Measurements from ENCODE around the gene KCNC3. TPM values are rescaled to one million over a fixed set of nuclear protein-coding genes. Genes with fewer than 3 reads are reported as not detected.

KCNC3 gene
- total RNA-seq, 1 donor from 2014 or later: not detected

- no peak for DNase-seq (ENCODE audit: low spot score)
- no peak overlapping the region for H3K4me3 Mint-ChIP-seq (ENCODE audit: unreplicated experiment)
Observed at GRCh38 chr19:50266896-50267295, 62.3 kb downstream of the KCNC3 start.

GRCh38 chr19:50266041-50266440, 63.1 kb downstream of the KCNC3 start:
- no peak for TF ChIP-seq CTCF (IDR thresholded peaks at IDR 0.05; ENCODE audit: unreplicated experiment)
- H3K27ac Mint-ChIP-seq (ENCODE audit: unreplicated experiment): no peak overlapping the region
- peaks cover 10% of the 10 kb centered on the region for H3K27me3 Mint-ChIP-seq (ENCODE audit: unreplicated experiment)
- H3K4me3 Mint-ChIP-seq (ENCODE audit: unreplicated experiment): peak overlapping the region; percentile 31
- peaks cover 35% of the 10 kb centered on the region for H3K9me3 Mint-ChIP-seq (ENCODE audit: unreplicated experiment)
- H3K4me1 Mint-ChIP-seq (ENCODE audit: unreplicated experiment): no peaks in the 10 kb centered on the region
- peaks cover 19% of the 10 kb centered on the region for H3K36me3 Mint-ChIP-seq (ENCODE audit: low read depth, unreplicated experiment)
- no peak for DNase-seq (ENCODE audit: low spot score)

More at GRCh38 chr19:50266896-50267295, 62.3 kb downstream of the KCNC3 start:
- Mint-ChIP-seq H3K4me1 (ENCODE audit: unreplicated experiment) (no peaks in the 10 kb centered on the region), H3K27me3 (ENCODE audit: unreplicated experiment) (peaks cover 10% of the 10 kb centered on the region), H3K27ac (ENCODE audit: unreplicated experiment) (no peak overlapping the region), H3K36me3 (ENCODE audit: low read depth, unreplicated experiment) (peaks cover 22% of the 10 kb centered on the region), H3K9me3 (ENCODE audit: unreplicated experiment) (peaks cover 40% of the 10 kb centered on the region)
- no peak for TF ChIP-seq CTCF (IDR thresholded peaks at IDR 0.05; ENCODE audit: unreplicated experiment)

GRCh38 chr19:50264483-50265186, 64.5 kb downstream of the KCNC3 start:
- peaks cover 36% of the 10 kb centered on the region for H3K9me3 Mint-ChIP-seq (ENCODE audit: unreplicated experiment)

GRCh38 chr19:50263176-50263575, 66.0 kb downstream of the KCNC3 start:
- H3K9me3 Mint-ChIP-seq (ENCODE audit: unreplicated experiment): peaks cover 40% of the 10 kb centered on the region
- H3K36me3 Mint-ChIP-seq (ENCODE audit: low read depth, unreplicated experiment): peaks cover 15% of the 10 kb centered on the region
- no peak overlapping the region for H3K27ac Mint-ChIP-seq (ENCODE audit: unreplicated experiment)
- no peaks in the 10 kb centered on the region for H3K4me1 Mint-ChIP-seq (ENCODE audit: unreplicated experiment)
- no peak for DNase-seq (ENCODE audit: low spot score)
- H3K27me3 Mint-ChIP-seq (ENCODE audit: unreplicated experiment): peaks cover 14% of the 10 kb centered on the region
- no peak for TF ChIP-seq CTCF (IDR thresholded peaks at IDR 0.05; ENCODE audit: unreplicated experiment)
- no peak overlapping the region for H3K4me3 Mint-ChIP-seq (ENCODE audit: unreplicated experiment)

More at GRCh38 chr19:50264483-50265186, 64.5 kb downstream of the KCNC3 start:
- Mint-ChIP-seq H3K27ac (ENCODE audit: unreplicated experiment) (no peak overlapping the region), H3K4me3 (ENCODE audit: unreplicated experiment) (no peak overlapping the region), H3K27me3 (ENCODE audit: unreplicated experiment) (peaks cover 14% of the 10 kb centered on the region), H3K4me1 (ENCODE audit: unreplicated experiment) (no peaks in the 10 kb centered on the region), H3K36me3 (ENCODE audit: low read depth, unreplicated experiment) (peaks cover 15% of the 10 kb centered on the region)
- no peak for DNase-seq (ENCODE audit: low spot score)
- TF ChIP-seq CTCF (IDR thresholded peaks at IDR 0.05; ENCODE audit: unreplicated experiment): no peak

Other genes with a start within 250 kb of the KCNC3 start
- not detected for gene IZUMO2, start 166.1 kb downstream of the KCNC3 start, total RNA-seq (ENCODE audit: unreplicated experiment)
- not detected for gene MYH14, start 125.8 kb downstream of the KCNC3 start, total RNA-seq (ENCODE audit: unreplicated experiment)
- gene NAPSA, start 36.3 kb upstream of the KCNC3 start, total RNA-seq (ENCODE audit: unreplicated experiment): not detected
- gene NR1H2, start 47.1 kb upstream of the KCNC3 start, total RNA-seq (ENCODE audit: unreplicated experiment): 21.6 TPM
- 54.4 TPM for gene POLD1, start 55.0 kb upstream of the KCNC3 start, total RNA-seq (ENCODE audit: unreplicated experiment)
- gene SPIB, start 89.6 kb upstream of the KCNC3 start, total RNA-seq (ENCODE audit: unreplicated experiment): not detected
- gene MYBPC2, start 103.5 kb upstream of the KCNC3 start, total RNA-seq (ENCODE audit: unreplicated experiment): 0.46 TPM
- gene EMC10, start 147.1 kb upstream of the KCNC3 start, total RNA-seq (ENCODE audit: unreplicated experiment): 0.21 TPM
- not detected for gene GARIN5A, start 147.5 kb upstream of the KCNC3 start, total RNA-seq (ENCODE audit: unreplicated experiment)
- 0.46 TPM for gene JOSD2, start 181.8 kb upstream of the KCNC3 start, total RNA-seq (ENCODE audit: unreplicated experiment)
- not detected for gene ASPDH, start 184.5 kb upstream of the KCNC3 start, total RNA-seq (ENCODE audit: unreplicated experiment)
- 3.0 TPM for gene LRRC4B, start 239.1 kb upstream of the KCNC3 start, total RNA-seq (ENCODE audit: unreplicated experiment)

Measured in endothelial cell (in vitro differentiated cells).